GM19023 (cell line): ENCODE results near the gene RPL13A.
"Not testable (repeated sequence)": the region's sequence is repeated elsewhere in the genome, so short reads cannot be mapped to it uniquely, and the experiment has no call there.

Experiments used
- ATAC-seq: cut with Tn5 transposase; IDR thresholded peaks from one replicate; pipeline ENCODE4 v1.9.1; 2021; ENCODE audit warnings: mild to moderate bottlenecking, moderate library complexity; ENCODE audit not compliant: unreplicated experiment

Gene RPL13A

DNA sequence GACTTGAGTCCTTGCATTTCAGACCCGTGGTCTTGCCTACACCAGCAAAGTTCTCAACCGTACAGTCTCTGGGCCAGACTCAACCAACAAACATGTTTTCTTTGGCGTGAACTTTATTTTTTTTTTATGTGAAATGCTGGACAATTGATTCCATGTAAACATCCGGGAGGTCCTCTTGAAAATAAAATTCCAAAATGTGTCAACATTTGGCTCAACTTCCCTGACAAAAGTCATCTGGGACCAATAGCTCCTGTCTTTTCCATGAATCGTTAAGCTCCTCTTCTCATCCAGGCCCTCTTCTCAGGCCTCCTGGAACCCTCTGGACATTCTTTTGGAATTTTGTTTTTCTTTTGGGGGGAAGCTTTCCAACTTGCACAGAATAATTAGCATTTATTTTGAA is 31.6 kb upstream of the RPL13A start:
- ATAC-seq, result no peak

DNA sequence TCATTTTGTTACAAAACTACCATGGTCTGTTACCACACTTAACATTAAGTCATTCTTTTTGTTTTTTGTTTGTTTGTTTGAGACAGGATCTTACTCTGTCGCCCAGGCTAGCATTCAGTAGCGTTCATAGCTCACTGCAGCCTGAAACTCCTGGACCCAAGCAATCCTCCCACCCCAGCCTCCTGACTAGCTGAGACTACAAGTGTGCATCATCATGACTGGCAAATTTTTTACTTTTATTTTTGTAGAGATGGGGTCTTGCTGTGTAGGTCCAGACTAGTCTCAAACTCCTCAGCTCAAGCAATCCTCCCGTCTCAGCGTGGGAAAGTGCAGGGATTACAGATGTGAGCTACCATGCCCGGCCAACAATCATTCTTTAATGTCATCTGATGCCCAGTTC is 31.1 kb upstream of the RPL13A start:
- ATAC-seq, result no peak

DNA sequence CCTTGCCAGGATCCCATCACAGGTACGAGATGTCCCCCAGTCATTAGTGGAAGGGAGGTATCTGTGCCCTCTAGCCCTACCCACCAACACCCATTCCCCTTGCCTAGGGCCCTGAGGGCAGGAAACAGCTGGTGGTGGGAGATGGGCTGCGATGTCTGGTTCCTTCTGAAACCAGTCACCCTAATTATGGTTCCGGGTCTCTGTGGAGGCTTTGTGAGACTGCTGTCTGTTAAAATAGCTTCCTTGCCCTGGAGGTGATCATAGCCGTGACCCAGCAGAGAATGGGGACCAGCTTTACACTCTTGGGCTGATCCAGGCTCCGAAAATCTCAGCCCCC is 28.9 kb upstream of the RPL13A start:
- no peak for ATAC-seq

DNA sequence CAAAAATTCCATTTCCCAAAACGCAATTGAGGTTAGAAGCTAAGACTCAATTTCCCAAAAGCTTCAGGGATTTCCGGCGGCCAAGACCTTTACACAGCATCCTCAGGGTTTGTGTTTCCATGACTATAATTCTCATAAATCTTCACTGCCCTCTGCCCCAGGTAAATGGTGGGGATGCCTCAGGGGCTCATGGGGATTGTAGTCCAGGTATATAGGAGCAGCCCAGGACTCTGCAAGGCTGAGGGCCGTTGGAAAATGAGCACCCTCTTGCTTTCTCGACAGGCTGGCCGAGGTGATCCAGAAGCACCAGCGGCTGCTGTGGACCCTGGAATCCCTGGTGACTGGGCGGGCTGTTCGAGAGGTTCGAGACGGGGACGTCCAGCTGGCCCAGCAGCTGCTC is 28.0 kb upstream of the RPL13A start:
- no peak for ATAC-seq

DNA sequence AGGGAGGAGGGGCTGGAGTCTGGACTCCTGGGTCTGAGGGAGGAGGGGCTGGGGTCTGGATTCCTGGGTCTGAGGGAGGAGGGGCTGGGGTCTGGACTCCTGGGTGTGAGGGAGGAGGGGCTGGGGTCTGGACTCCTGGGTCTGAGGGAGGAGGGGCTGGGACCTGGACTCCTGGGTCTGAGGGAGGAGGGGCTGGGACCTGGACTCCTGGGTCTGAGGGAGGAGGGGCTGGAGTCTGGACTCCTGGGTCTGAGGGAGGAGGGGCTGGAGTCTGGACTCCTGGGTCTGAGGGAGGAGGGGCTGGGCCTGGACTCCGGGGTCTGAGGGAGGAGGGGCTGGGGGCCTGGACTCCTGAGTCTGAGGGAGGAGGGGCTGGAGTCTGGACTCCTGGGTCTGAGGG is 26.3 kb upstream of the RPL13A start:
- ATAC-seq, result not testable (repeated sequence)

DNA sequence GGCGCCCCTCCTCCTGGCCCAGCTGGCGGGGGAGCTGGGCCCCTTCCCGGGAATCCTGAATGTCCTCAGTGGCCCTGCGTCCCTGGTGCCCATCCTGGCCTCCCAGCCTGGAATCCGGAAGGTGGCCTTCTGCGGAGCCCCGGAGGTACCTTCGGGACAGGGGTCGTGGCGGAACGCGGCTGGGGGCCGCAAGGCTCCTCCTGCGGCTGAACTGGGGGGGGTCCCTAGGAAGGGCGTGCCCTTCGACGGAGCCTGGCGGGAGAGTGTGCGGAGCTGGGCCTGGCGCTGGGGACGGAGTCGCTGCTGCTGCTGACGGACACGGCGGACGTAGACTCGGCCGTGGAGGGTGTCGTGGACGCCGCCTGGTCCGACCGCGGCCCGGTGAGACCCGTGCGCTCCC is 25.8 kb upstream of the RPL13A start:
- no peak for ATAC-seq

DNA sequence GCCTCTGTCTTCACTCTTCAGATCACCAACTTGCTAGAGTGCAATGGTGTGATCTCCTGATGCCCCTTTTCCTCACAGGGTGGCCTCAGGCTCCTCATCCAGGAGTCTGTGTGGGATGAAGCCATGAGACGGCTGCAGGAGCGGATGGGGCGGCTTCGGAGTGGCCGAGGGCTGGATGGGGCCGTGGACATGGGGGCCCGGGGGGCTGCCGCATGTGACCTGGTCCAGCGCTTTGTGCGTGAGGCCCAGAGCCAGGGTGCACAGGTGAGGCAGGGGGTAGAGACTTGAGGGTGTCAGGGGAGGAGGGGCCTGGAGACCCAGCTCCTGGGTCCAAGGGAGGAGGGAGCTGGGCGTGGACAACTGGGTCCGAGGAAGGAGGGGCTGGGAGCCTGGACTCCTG is 24.9 kb upstream of the RPL13A start:
- no peak for ATAC-seq

DNA sequence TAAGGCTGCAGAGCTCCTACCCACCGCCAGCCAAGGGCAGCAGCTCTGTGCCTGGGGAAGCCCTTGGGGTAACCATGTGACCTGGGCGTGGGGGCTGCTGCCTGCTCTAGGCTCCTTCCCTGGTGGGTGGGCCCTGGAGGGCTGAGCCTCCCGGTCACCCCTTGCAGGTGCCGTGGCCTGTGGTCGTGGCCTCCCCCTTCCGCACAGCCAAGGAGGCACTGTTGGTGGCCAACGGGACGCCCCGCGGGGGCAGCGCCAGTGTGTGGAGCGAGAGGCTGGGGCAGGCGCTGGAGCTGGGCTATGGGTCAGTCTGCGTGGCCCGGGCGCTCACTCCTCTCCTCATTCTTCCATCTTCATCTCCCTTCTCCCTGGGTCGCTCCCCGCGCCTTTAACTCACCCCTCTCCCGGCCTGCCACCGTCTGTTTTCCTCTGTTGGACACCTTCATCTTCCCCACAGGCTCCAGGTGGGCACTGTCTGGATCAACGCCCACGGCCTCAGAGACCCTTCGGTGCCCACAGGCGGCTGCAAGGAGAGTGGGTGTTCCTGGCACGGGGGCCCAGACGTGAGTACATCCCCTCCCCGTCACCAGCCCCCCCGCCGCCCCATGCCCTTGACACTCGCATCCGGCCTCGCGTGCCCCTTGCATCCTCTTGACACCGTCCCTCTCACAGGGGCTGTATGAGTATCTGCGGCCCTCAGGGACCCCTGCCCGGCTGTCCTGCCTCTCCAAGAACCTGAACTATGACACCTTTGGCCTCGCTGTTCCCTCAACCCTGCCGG is 23.3 kb upstream of the RPL13A start:
- no peak for ATAC-seq

DNA sequence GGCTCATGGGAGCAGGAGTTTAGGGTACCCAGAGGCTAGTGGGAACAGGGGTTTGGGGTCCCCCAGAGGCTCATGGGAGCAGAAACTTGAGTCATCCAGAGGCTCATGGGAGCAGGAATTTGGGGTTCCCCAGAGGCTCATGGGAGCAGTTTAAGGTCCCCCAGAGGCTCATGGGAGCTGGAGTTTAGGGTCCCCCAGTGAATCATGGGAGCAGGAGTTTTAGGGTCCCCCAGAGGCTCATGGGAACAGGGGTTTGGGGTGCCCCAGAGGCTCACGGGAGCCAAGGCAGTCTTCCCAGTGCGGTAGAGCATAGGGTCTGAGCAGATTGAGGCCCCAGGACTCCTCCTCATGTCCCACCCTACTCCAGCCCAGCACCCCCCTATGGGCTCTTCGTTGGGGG is 22.0 kb upstream of the RPL13A start:
- ATAC-seq, result no peak

DNA sequence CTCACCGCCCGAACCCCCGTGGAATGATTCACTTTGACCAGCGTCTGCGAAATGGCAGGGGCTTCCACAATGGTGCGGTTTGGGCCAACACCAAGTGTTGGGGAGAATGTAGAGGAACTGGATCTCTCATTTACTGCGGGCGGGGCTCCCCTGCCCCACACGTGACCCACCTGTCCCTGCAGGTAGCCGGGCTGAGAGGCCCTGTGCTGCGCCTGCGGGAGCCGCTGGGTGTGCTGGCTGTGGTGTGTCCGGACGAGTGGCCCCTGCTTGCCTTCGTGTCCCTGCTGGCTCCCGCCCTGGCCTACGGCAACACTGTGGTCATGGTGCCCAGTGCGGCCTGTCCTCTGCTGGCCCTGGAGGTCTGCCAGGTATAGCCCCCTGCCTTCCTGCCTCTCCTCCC is 19.2 kb upstream of the RPL13A start:
- no peak for ATAC-seq

DNA sequence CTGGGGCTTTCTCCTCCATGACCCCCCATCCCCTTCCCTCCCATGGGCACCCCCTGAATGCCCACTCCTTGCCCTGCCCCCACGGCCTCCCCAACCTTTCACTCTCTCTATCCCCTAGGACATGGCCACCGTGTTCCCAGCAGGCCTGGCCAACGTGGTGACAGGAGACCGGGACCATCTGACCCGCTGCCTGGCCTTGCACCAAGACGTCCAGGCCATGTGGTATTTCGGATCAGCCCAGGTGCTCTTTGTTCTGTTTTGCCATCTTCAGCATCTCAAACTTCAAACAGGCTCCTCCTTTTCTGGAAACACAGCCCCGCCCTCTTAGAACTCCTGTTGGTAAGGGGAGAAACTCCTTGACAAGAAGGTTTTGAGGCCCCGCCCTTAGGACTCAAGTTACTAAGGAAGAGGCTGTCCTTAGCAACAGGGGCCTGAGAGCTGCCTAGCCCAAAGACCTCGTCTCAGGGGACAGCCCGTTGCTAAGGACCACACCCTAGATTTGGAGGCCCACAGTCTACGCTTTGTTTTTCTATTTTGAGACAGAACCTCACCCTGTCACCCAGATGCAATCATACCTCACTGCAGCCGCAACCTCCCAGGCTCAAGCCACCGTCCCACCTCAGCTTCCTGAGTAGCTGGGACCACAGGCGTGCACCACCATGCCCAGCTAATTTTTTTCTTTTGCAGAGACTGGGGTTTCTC is 18.5 kb upstream of the RPL13A start:
- ATAC-seq, result peak; percentile 47

DNA sequence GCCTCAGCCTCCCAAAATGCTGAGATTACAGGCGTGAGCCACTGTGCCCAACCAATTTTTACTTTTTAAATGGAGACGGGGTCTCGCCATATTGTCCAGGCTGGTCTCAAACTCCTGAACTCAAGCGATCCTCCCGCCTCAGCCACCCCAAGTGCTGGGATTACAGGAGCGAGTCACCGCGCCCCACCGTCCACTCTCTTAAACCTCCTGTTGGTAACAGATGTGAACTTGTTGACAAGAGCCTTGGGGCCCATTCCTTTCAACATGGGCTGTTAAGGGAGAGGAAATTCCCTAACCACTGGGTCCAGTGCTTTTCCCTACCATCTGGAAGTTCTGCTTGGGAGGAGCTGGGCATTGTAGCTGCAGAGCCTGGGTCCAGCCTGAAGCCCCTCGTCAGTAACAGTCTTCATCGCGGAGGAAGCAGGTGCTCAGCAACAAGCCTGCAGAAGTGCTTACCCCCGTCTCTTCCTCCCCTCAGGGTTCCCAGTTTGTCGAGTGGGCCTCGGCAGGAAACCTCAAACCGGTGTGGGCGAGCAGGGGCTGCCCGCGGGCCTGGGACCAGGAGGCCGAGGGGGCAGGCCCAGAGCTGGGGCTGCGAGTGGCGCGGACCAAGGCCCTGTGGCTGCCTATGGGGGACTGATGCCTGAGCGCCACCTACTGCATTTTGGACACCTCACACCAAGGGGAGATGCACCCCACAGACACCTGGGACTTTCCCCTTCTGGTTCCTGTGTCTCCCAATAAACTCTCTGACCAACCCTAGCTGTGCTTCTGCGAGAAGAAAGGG is 17.4 kb upstream of the RPL13A start:
- ATAC-seq, result peak; percentile 61

DNA sequence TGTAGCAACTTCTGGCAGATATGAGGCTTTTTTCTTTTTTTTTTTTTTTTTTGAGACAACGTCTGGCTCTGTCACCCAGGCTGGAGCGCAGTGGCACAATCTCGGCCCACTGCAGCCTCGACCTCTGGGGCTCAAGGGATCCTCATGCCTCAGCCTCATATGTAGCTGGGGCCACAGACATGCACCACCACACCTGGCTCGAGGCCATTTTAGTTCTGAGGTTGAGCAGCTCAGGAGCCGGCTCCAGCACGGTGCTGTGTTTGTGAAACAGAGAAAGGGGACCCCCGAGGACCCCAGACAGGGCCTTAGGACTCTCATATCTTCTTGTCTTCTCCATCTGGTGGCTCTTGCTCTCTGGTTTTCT is 16.8 kb upstream of the RPL13A start:
- ATAC-seq, result no peak

DNA sequence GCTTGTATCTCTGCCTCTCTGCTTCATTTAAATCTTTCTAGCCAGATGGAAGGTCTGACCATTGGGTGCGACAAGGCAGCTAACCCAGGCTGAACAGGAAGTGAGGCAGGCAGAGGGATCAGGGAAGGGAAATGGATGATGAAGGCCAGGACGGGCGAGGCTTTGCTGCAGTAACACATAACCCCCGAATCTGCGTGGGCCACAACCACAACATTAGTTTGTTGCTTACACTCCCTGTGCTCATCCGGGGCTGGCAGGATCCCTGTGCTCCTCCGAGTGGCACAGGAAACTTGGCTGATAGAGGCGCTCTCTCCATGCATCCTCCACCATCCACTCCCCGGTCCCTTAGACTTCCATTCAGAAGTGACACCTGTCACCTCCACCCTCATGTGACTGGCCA is 14.5 kb upstream of the RPL13A start:
- no peak for ATAC-seq

DNA sequence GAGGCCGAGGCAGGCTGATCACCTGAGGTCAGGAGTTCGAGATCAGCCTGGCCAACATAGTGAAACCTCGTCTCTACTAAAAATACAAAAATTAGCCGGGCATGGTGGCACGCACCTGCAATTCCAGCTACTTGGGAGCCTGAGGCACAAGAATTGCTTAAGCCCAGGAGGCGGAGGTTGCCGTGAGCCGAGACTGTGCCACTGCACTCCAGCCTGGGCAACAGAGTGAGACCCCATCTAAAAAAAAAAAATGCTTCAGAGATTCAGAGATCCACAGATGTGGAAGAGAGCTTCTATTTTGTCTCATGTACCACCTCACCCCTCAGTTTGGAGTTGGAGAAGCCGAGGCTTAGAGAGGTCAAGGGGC is 13.9 kb upstream of the RPL13A start:
- not testable (repeated sequence) for ATAC-seq

DNA sequence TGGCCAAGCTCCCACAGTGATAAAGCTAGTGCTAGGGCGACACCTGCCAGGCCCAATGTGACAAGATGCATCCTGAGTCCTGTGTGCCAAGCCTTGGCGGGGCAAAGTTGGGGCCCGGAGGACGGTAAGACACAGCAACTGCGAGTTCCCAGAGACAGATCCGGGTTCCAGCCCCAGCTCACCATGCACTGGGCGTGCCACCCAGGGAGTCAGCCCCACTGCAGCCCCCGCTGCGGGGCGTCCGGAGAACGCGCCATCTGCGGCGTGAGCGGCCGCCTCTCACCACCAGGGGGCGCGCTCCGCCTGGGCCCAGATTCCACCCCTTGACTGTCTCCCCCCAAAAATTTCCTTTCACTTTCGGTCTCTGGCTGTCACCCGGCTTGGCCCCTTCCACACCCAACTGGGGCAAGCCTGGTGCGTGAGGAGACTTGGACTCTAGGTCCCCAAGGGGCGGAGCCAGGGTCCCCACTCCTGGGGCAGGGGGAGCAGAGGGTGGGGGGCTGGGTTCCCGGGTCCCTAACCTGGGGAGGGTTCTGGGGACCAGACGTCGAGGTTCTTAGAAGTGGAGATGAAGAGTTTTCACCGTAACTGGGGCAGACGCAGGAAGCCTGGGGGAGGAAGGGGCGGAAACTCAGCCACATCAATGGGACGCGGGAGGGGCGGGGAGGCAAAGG is 13.4 kb upstream of the RPL13A start, which contains the start of gene FLT3LG:
FLT3LG (plus strand) TSS at position 348 of the 674 bp plus-strand sequence. CDS start 425 bp downstream, outside the sequence.
- peak; percentile 54 for ATAC-seq

DNA sequence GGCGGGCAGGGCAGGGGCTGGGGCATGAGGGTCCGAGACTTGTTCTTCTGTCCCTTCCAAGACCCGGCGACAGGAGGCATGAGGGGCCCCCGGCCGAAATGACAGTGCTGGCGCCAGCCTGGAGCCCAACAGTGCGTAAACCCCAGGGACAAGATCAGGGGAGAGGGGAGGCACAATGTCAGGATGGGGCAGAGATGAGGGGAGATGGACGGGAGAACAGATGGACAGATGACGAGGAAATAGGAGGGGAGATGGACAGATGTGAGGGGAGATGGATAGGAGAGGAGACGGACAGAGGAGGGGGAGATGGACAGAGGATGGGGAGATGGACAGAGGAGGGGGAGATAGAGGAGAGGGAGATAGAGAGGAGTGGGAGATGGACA is 12.9 kb upstream of the RPL13A start:
- ATAC-seq, result no peak

DNA sequence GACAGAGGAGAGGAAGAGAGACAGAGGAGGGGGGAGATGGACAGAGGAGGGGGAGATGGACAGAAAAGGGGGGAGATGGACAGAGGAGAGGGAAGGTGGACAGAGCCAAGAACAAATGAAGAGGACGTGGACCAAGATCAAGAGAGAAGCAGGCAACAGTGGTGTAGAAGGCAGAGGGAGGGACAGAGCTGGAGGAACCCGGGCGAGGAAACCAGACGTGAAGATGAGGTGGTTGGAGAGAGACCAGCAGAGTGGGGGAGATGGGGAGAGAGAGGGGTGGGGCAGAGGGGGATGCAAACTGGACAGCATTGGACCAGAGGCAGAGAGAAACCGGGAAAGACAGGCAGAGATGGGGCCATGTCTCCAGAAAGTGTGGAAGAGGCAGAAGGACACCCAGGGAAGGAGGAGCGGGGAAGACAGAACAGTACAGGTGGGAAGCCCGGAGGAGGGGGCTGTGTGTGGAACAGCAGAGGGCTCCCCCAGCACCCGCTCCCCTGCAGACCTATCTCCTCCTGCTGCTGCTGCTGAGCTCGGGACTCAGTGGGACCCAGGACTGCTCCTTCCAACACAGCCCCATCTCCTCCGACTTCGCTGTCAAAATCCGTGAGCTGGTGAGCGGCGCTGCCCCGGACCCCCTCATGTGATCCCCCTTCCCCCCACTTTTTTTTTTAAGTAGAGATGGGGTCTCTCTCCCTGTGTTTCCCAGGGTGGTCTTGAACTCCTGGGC is 12.1 kb upstream of the RPL13A start:
- no peak for ATAC-seq

DNA sequence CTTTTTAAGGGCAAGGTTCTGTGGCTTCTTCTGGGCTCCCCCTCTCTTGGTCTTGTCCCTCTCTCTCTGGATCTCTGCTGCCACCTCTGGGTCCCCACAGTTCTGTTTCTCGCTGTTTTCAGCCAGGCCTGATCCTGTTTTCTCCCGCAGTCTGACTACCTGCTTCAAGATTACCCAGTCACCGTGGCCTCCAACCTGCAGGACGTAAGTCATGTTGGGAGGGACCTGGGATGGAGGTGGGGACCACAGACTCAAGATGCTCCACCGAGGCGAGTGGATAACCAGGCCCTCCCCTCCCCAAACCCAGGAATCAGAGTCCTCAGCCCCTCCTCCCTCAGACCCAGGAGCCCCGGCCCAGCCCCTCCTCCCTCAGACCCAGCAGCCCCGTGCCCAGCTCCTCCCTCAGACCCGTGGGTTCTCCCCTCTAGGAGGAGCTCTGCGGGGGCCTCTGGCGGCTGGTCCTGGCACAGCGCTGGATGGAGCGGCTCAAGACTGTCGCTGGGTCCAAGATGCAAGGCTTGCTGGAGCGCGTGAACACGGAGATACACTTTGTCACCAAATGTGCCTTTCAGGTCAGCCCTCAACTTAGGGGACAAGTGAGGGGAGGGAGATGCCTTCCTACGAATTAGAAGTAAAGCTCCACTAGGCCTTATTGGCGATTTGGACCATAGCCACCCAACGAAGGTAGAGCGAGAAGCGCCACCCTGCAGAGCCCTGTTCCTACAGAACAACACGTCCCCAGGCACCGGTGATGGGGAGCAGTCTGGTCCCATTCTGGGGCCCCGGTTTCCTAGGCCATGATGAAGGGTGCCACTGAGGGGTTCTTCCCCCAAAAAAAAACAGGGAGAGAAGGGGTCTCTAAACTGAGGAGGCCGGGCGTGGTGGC is 11.2 kb upstream of the RPL13A start:
- ATAC-seq, result no peak
